ENCODE measurements around the gene PIGL.
"Not testable (repeated sequence)": the region's sequence is repeated elsewhere in the genome, so short reads cannot be mapped to it uniquely, and the experiment has no call there.

The PIGL gene

GRCh38 chr17:16216341-16217001, 539 bp upstream of the PIGL start:
- DNase-seq (ENCODE audit: low read depth in 1 of 2, low spot score in 1 of 2): not testable (repeated sequence)

GRCh38 chr17:16222406-16222805, 5.4 kb downstream of the PIGL start:
- DNase-seq (ENCODE audit: low read depth in 1 of 2, low spot score in 1 of 2): no peak

- DNase-seq (ENCODE audit: low read depth in 1 of 2, low spot score in 1 of 2): not testable (repeated sequence)
Observed at GRCh38 chr17:16229912-16230561, 13.0 kb downstream of the PIGL start.

- DNase-seq (ENCODE audit: low read depth in 1 of 2, low spot score in 1 of 2): no peak
Observed at GRCh38 chr17:16232391-16232790, 15.4 kb downstream of the PIGL start.

- DNase-seq (ENCODE audit: low read depth in 1 of 2, low spot score in 1 of 2): no peak
Observed at GRCh38 chr17:16239931-16240330, 22.9 kb downstream of the PIGL start.

- DNase-seq (ENCODE audit: low read depth in 1 of 2, low spot score in 1 of 2): no peak
Observed at GRCh38 chr17:16241906-16242399, 24.9 kb downstream of the PIGL start.

- DNase-seq (ENCODE audit: low read depth in 1 of 2, low spot score in 1 of 2): no peak
Observed at GRCh38 chr17:16243385-16243784, 26.4 kb downstream of the PIGL start.

GRCh38 chr17:16243801-16244567, 27.0 kb downstream of the PIGL start:
- DNase-seq (ENCODE audit: low read depth in 1 of 2, low spot score in 1 of 2): no peak

- DNase-seq (ENCODE audit: low read depth in 1 of 2, low spot score in 1 of 2): no peak
Observed at GRCh38 chr17:16247586-16247984, 30.6 kb downstream of the PIGL start.

- DNase-seq (ENCODE audit: low read depth in 1 of 2, low spot score in 1 of 2): no peak
Observed at GRCh38 chr17:16250635-16251034, 33.6 kb downstream of the PIGL start.

- DNase-seq (ENCODE audit: low read depth in 1 of 2, low spot score in 1 of 2): no peak
Observed at GRCh38 chr17:16251043-16251442, 34.0 kb downstream of the PIGL start.

GRCh38 chr17:16251556-16251955, 34.5 kb downstream of the PIGL start:
- no peak for DNase-seq (ENCODE audit: low read depth in 1 of 2, low spot score in 1 of 2)

GRCh38 chr17:16254773-16255400, 37.9 kb downstream of the PIGL start:
- DNase-seq (ENCODE audit: low read depth in 1 of 2, low spot score in 1 of 2): no peak

GRCh38 chr17:16255481-16255921, 38.5 kb downstream of the PIGL start:
- no peak for DNase-seq (ENCODE audit: low read depth in 1 of 2, low spot score in 1 of 2)

GRCh38 chr17:16258901-16259300, 41.9 kb downstream of the PIGL start:
- DNase-seq (ENCODE audit: low read depth in 1 of 2, low spot score in 1 of 2): no peak

- DNase-seq (ENCODE audit: low read depth in 1 of 2, low spot score in 1 of 2): no peak
Observed at GRCh38 chr17:16259926-16260325, 42.9 kb downstream of the PIGL start.

GRCh38 chr17:16261049-16261448, 44.0 kb downstream of the PIGL start:
- DNase-seq (ENCODE audit: low read depth in 1 of 2, low spot score in 1 of 2): no peak

- no peak for DNase-seq (ENCODE audit: low read depth in 1 of 2, low spot score in 1 of 2)
Observed at GRCh38 chr17:16262201-16262600, 45.2 kb downstream of the PIGL start.

GRCh38 chr17:16267174-16267573, 50.2 kb downstream of the PIGL start:
- no peak for DNase-seq (ENCODE audit: low read depth in 1 of 2, low spot score in 1 of 2)

- DNase-seq (ENCODE audit: low read depth in 1 of 2, low spot score in 1 of 2): no peak
Observed at GRCh38 chr17:16269658-16270057, 52.6 kb downstream of the PIGL start.

GRCh38 chr17:16272111-16272840, 55.3 kb downstream of the PIGL start:
- no peak for DNase-seq (ENCODE audit: low read depth in 1 of 2, low spot score in 1 of 2)
